Endodermal cell (in vitro differentiated cells): Measurements from ENCODE around the gene MNAT1. TPM values are rescaled to one million over a fixed set of nuclear protein-coding genes. Genes with fewer than 3 reads are reported as not detected.

Experiments used
- DNase-seq: peaks from one replicate; pipeline ENCODE4 v3.0.0-alpha.2; 2017
- H3K27ac ChIP-seq: 2 replicates; pipeline ENCODE4 v1.5.1; 2013; ENCODE audit warnings: mild to moderate bottlenecking, low read depth, low read length, moderate library complexity
- H3K27me3 ChIP-seq: 2 replicates; pipeline ENCODE4 v1.6.1; 2013; ENCODE audit warnings: mild to moderate bottlenecking, low read length, moderate library complexity; ENCODE audit not compliant: insufficient read depth, control insufficient read depth, poor library complexity, severe bottlenecking
- H3K36me3 ChIP-seq: 2 replicates; pipeline ENCODE4 v1.7.0; 2013; ENCODE audit warnings: mild to moderate bottlenecking, low read length, moderate library complexity; ENCODE audit not compliant: control insufficient read depth, insufficient read depth
- H3K4me1 ChIP-seq: one replicate; pipeline ENCODE4 v1.7.0; 2013; ENCODE audit warnings: low read length; ENCODE audit not compliant: control insufficient read depth, insufficient read depth
- H3K4me3 ChIP-seq: 2 replicates; pipeline ENCODE4 v1.5.1; 2013; ENCODE audit warnings: mild to moderate bottlenecking, low read length, moderate library complexity
- H3K9ac ChIP-seq: 2 replicates; pipeline ENCODE4 v1.6.1; 2013; ENCODE audit warnings: mild to moderate bottlenecking, low read length, moderate library complexity; ENCODE audit not compliant: poor library complexity, severe bottlenecking; ENCODE audit errors: extremely low read depth
- H3K9me3 ChIP-seq: 2 replicates; pipeline ENCODE4 v1.6.1; 2013; ENCODE audit warnings: mild to moderate bottlenecking, low read length, moderate library complexity; ENCODE audit not compliant: control insufficient read depth
- H3K27ac Mint-ChIP-seq: 2 replicates; pipeline ENCODE4 v1.8.0; 2020; ENCODE audit warnings: mixed read lengths
- H3K27me3 Mint-ChIP-seq: 2 replicates; pipeline ENCODE4 v1.8.0; 2021; ENCODE audit warnings: mild to moderate bottlenecking, mixed read lengths; ENCODE audit not compliant: insufficient read depth
- H3K36me3 Mint-ChIP-seq: 2 replicates; pipeline ENCODE4 v1.8.0; 2020; ENCODE audit warnings: low read depth, mixed read lengths
- H3K4me1 Mint-ChIP-seq: 2 replicates; pipeline ENCODE4 v1.8.0; 2020; ENCODE audit warnings: mixed read lengths
- H3K4me3 Mint-ChIP-seq: 2 replicates; pipeline ENCODE4 v1.8.0; 2020; ENCODE audit warnings: mild to moderate bottlenecking, moderate library complexity, mixed read lengths
- H3K9me3 Mint-ChIP-seq: 2 replicates; pipeline ENCODE4 v1.8.0; 2020; ENCODE audit warnings: mild to moderate bottlenecking, mixed read lengths
- CTCF ChIP-seq: fragments of 200-600 bp; sonication (generic); conservative IDR thresholded peaks from 2 replicates; pipeline ENCODE4 v1.5.0; 2021; ENCODE audit warnings: antibody characterized with exemption, mild to moderate bottlenecking
- WGBS, 2 experiments: methylation state at CpG; one replicate each; pipeline versions ENCODE4 v1.1.5 to v1.1.7; 2013; ENCODE audit warnings: missing lambda C conversion rate in 2 of 2, mixed read lengths in 1 of 2; ENCODE audit not compliant: insufficient coverage in 1 of 2, insufficient read length in 1 of 2; 5-methylcytosine and 5-hydroxymethylcytosine counted together
- total RNA-seq, 2 donors: library from RNA; stranded (reverse); fragmentation: NEBNext Ultra II Directional in 1 of 2; extraction: Animal tissue kit (Norgen Biotek cat#: 25700) in 1 of 2; gene quantifications; 2 replicates in 1 of 2; 3 replicates in 1 of 2; pipeline ENCODE4 v1.2.1, GENCODE V29; 2021

The MNAT1 gene
- total RNA-seq, 2 donors from 2014 or later: 36.8 to 42.6 TPM

GRCh38 chr14:60980811-60981632 lies 246.5 kb downstream of the MNAT1 start, which contains the start of the genes SLC38A6 and TRMT5:
SLC38A6 (plus strand) TSS chr14:60981245; CDS start chr14:60981278, 33 bp downstream.
TRMT5 (minus strand) TSS chr14:60981079; CDS start chr14:60980973, 106 bp downstream.
- Mint-ChIP-seq H3K27ac (no peak within 1 kb of the TSS), H3K4me3 (no peak within 1 kb of the TSS), H3K9me3 (no peaks in the 10 kb centered on the region), H3K4me1 (peaks cover 10% of the 10 kb centered on the region), H3K36me3 (peaks cover 8% of the 10 kb centered on the region), H3K27me3 (no peaks in the 10 kb centered on the region)
- H3K27ac ChIP-seq: peak within 1 kb of the TSS; percentile 74
- peak; percentile 98 for DNase-seq
- peak within 1 kb of the TSS; percentile 99 for H3K4me3 ChIP-seq
- no peak for TF ChIP-seq CTCF
- H3K36me3 ChIP-seq: peaks cover 16% of the 10 kb centered on the region
- H3K27me3 ChIP-seq: no peaks in the 10 kb centered on the region
- peak within 1 kb of the TSS; percentile 78 for H3K9ac ChIP-seq
- H3K9me3 ChIP-seq: no peaks in the 10 kb centered on the region
- WGBS, 2 experiments: 0% methylated on average over 27 to 59 of the region's 59 CpGs
- no peaks in the 10 kb centered on the region for H3K4me1 ChIP-seq

DNA sequence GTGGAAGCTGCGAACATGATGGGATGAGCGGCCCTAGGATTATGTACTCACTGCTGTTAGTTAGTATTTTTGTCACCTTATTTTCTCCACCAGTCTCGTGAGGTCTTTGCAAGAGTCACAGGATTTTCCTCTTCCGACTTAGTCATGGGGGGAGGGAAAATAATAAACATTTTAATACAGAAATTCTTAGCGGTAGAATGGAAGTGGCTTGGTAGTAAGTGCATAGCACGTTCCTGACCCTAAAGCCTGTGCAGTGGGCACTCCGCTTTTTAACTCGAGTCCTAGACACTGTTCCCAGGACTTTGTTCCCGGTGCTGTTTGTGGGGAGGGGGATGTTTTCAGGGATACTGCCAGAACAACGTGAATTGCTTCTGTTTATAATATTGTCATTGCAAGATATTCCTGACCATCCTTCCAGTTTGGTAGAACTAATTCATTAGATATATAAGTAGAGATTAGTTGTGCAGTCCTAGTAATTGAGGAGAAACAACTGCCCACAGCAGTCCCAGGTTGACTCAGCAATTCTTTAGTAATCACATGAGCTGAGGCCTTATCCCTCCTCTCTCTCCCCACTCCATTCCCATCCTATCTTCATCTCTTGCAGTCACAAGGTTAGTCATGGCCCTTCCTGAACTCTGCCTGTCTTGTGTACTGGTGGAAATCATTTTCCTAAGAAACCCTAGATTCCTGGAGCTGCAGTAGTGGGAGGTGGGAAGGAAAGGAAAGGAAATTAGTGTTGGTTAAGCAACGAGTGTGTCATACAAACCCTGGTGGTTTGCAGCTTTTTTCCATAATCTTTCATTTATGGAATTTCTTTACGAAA lies 247.3 kb downstream of the MNAT1 start:
- Histone ChIP-seq H3K36me3 (peaks cover 15% of the 10 kb centered on the region), H3K27ac (peak overlapping the region; percentile 74), H3K9ac (peak overlapping the region; percentile 78), H3K4me3 (peak overlapping the region; percentile 99), H3K27me3 (no peaks in the 10 kb centered on the region), H3K9me3 (no peaks in the 10 kb centered on the region), H3K4me1 (no peaks in the 10 kb centered on the region)
- Mint-ChIP-seq H3K27me3 (no peaks in the 10 kb centered on the region), H3K4me1 (peaks cover 10% of the 10 kb centered on the region), H3K36me3 (peaks cover 8% of the 10 kb centered on the region), H3K4me3 (no peak overlapping the region), H3K9me3 (no peaks in the 10 kb centered on the region), H3K27ac (no peak overlapping the region)
- no peak for DNase-seq
- WGBS, 2 experiments: 0 to 13% methylated on average over 2 to 12 of the region's 12 CpGs
- TF ChIP-seq CTCF: no peak

DNA sequence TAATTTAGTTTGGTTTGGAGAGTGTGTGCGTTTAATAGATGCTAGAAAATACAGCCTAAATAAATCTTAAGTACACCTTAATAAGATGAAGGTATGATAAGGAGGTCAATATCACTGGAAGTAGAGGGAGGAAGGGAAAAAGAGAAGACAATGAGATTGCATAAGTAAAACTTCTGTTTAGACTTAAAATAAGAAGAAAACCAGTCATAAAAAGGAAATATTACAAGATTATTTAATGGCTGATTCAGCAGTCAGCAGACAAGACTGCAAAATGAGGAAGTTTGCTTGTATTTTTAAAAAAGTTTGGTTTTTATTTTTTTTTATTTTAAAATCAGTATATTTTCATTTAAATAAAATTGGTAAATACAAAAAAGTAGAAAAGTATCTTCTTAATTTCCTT lies 249.6 kb downstream of the MNAT1 start:
- no peaks in the 10 kb centered on the region for H3K9me3 ChIP-seq

More for the DNA sequence above, 249.6 kb downstream of the MNAT1 start:
- Histone ChIP-seq H3K9ac (no peak overlapping the region), H3K4me3 (no peak overlapping the region), H3K27me3 (no peaks in the 10 kb centered on the region), H3K27ac (no peak overlapping the region), H3K4me1 (no peaks in the 10 kb centered on the region), H3K36me3 (peaks cover 15% of the 10 kb centered on the region)
- WGBS, 2 experiments: no CpG with 5 or more reads among the region's 1 CpG
- H3K4me3 Mint-ChIP-seq: no peak overlapping the region
- no peaks in the 10 kb centered on the region for H3K27me3 Mint-ChIP-seq
- H3K36me3 Mint-ChIP-seq: peaks cover 5% of the 10 kb centered on the region
- peaks cover 5% of the 10 kb centered on the region for H3K4me1 Mint-ChIP-seq
- no peak for DNase-seq
- H3K9me3 Mint-ChIP-seq: no peaks in the 10 kb centered on the region
- no peak overlapping the region for H3K27ac Mint-ChIP-seq
- no peak for TF ChIP-seq CTCF
